NCI-H2107 treated with DMSO at 0.1 percent for 48 hours (cell line): ENCODE measurements around the gene PIGQ.

Experiments used
- DNase-seq: peaks from one replicate; lab custom pipeline; 2025; ENCODE audit not compliant: unreplicated experiment; lab: John Stamatoyannopoulos, UW

The PIGQ gene

DNA sequence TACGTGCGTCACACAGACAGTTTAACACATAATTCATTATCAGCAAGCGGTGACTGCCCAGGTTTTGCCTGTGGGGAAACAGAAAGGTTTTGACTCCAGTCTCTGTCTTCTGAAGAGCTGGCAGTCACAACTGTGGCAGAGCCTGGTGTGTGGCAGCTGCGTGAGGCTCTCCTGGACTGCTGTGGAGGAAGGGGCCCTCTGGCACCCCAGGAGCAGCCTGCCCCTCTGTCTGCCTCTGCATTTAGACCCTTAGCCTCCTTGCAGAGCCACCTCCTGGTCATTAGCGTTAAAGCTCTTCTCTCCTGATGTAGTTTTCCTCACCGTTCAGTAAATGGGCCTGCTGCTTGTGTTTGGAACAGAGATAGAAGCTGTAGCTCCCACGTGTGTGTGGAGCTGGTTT, 31.0 kb downstream of the PIGQ start:
- DNase-seq: no peak

DNA sequence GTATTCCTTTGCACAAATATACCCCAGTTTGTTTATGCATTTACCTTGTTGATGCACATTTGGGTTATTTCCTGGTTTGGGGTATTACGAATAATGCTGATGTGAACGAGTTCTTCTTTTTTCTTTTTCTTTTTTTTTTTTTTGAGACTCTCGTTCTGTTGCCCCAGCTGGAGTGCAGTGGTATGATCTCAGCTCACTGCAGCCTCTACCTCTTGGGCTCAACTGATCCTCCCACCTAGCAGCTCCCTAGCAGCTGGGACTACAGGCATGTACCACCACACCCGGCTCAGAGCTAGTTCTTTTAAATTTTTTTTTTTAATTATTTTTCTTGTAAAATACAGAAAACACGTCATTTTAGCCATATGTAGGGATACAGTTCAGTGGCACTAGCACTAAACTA, 34.2 kb downstream of the PIGQ start:
- DNase-seq: no peak

DNA sequence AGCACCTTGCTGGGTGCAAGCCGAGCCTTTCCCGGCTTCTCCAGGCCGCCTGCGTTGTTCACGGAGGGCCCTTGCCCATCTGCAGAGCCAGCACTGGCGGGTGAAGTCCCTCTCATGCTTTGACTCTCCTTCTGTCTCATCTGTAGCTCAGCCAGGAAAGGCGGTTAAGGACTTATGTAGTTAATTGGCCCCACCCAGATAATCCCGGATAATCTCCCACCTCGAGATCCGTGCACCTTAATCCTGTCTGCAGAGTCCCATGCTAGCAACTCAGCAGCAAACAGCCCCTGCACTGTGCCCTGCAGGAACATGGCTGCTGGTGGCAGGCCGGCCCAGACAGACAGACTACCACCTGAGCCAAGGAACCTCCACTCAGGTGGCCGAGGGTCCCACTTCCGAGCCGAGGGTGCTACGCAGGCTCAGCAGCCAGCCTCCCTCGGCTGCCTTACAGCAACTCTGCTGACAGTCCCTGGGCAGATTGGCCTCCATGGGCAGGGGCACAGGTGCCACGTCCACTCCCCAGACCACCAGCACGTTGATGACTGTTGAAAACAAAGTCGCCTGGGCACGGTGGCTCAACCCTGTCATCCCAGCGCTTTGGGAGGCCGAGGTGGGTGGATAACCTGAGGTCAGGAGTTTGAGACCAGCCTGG, 37.0 kb downstream of the PIGQ start:
- DNase-seq: no peak

DNA sequence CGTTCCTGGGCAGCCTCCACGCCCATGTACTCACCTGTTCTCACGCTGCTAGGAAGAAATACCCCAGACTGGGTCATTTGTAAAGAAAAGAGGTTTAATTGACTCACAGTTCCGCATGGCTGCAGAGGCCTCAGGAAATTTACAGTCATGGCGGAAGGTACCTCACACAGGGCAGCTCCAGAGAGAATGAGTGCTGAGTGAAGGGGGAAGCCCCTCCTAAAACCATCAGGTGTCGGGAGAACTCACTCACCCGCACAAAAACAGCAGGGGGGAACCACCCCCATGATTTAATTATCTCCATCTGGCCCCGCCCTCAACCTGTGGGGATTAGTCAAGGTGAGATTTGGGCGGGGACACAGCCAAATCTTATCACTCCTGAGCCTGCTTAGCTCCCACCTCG, 38.3 kb downstream of the PIGQ start:
- no peak for DNase-seq

DNA sequence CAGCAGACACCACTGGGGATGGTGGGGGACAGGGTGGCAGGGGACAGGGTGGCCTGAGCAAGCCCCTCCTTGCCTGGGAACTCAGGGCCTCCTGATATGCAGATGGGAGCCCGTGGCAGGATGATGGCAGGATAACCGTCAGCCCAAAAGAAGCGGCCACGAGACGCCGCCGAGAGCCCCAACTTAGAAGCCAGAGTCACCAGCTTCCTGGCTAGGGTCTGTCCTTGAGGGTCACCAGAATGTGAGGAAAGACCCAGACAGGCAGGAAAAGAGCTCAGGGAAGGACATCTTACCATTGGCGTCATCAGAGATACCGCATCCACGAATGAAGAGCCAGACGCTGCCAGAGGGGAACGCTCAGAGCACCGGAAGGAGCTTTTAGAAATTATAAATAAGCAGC, 39.5 kb downstream of the PIGQ start:
- no peak for DNase-seq

DNA sequence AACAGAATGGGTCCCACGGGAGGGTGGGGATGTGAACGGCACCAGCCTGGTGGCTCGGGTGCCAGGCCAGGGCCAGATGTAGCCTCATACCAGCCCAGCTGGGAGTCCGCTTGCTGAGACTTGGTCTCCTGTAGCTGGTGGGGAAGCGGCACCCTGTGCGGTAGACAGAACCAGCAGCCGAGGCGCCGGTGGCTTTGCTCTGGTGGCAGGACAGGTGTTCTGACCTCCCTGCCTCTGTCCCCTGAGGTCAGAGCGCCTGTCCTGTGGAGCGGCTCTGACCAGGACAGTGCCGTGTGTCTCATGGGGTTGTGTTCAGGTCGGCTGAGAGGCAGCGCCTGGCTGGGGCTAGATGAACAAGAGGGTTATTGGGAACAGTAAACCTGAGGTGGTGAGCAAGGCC, 40.2 kb downstream of the PIGQ start:
- DNase-seq: no peak

DNA sequence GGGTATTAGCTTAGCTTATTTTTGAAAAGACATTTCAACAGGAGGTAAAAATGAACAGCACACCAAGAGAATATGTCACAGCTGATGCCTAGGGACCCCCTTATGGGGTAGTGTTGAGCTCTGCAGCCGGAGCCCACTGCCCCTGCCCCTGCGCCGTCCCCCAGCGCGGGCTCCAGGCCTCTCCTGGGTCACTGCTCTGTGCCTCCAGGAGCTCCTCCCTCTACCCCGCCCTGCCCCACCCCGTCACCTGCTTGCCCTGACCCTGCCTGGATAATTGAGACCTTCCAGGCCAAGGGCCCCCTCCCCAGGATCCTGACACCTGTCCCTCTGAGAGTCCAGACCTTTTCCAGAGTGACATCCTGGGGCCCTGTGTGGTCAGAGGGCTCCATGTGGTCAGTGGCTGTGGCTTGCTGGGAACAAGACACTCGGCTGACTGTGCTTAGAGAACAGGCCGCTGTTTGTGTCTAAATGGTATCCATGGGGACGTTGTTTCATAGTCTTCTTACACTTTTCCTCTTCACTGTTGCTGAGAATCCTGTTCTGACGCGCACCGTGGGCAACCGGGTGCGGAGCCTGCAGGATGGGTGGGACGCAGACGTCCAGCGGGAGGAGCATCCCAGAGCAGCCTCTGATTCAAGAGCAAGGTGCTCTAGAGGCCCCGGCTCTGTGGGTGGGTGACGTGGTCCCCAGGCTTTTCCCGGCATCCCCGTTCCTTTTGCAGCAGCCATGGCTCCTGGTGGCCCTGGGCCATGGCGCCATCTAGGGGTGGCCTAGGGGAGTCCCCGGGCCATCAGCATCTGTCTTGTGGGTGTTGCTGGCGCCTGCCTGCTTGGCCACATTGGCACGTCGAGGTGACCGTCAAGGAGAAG, 41.0 kb downstream of the PIGQ start:
- DNase-seq: no peak

DNA sequence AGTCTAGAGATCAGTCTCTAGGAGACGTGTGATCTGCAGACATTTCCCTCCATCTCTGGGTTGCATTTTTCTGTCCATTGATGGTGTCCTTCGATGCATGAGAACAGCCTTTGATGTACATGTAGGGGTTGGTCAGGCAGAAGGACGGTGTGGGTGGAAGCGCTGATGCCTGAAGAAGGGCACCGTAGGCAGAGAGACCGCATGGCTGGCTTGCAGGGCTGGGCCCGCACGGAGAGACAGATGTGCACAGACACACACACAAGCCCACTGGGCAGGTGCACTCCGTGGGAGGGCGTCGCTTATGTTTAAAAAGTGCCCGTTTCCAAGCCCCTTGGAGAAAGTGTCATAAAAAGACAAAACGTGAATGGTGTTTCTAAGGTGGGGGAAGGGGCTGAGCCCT, 45.4 kb downstream of the PIGQ start:
- DNase-seq: no peak

DNA sequence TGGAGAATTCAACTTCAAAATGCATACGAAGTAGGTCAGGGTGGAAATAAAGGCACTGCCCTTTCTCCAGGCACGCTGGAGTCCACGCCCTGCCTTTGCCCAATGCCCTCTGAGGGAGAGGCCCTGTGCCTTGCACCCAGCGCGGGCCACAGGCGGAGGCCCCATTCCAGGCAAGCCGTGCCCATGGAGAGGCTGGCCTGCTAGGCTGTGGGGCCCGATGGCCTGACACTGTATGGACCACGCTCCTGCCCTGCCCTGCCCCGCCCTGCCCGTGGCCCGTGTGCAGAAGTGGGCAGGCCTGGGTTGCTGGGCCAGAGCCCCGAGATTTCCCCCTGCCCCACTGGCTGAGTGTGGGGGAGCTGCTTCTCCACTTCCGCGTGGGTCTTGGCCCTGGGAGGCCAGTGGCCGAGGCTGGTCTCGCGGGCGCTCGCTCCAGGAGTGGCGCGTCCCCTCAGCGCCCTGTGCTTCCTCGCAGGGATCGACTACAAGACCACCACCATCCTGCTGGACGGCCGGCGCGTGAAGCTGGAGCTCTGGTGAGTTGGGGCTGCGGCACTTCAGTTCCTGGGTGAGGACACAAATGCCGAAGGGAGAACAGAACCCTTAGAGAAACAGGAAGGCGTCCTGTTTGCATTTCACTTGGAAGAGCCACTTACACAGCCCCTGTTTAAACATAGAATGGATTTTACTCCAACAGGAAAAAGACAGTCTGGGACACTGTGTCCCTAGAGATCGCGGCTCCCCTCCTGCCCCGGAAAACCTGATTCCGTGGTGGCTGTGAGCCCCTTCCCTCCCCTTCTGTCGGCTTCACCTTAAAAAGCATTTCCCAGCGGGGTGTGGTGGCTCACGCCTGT, 47.2 kb downstream of the PIGQ start:
- no peak for DNase-seq

DNA sequence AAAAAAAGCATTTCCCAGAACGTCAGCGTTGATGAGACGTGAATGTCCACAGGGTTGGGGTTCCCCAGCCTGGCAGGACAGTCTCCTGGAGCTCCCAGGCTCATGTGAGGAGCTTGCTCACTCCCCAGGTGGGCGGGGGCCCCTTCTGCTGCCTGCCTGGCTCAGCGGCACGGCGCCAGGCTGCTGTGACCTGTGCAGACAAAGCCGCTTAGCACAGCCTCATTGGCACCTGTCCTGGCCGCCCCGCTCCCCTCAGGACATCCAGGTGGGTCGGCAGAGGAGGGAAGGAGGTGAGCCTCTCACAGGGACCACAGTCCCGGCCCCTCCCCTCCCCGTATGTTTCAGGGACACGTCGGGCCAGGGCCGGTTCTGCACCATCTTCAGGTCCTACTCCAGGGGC, 48.1 kb downstream of the PIGQ start:
- no peak for DNase-seq

DNA sequence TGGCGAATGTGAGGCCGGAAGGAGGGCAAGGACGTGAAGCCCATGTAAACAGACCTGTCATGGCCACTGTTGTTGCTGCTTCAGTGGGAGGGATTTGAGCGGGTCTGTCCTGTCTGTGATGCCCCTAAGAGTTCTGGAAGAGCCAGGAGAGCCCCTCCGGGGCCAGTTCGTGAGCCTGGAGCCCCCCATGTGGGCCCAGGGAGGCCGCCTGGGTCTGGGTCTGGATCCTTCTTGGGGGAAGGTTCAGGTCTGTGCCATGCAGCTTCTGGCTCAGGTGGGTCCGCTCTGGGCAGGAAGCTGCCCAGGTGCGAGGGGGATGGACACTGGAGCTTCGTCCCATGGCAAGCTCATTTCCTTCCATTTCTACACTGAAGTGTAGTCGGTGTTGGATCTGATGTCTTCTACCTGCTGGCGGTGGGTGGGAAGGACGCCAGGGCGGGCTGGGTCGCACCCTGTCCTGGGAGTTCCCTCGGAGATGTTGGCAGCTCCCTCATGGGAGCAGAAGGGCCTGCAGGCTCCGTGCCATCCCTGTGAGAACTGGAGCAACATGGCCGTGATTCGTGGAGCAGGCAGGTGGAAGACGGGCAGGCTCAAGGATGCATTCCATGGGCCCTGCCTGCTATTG, 49.8 kb downstream of the PIGQ start:
- no peak for DNase-seq

DNA sequence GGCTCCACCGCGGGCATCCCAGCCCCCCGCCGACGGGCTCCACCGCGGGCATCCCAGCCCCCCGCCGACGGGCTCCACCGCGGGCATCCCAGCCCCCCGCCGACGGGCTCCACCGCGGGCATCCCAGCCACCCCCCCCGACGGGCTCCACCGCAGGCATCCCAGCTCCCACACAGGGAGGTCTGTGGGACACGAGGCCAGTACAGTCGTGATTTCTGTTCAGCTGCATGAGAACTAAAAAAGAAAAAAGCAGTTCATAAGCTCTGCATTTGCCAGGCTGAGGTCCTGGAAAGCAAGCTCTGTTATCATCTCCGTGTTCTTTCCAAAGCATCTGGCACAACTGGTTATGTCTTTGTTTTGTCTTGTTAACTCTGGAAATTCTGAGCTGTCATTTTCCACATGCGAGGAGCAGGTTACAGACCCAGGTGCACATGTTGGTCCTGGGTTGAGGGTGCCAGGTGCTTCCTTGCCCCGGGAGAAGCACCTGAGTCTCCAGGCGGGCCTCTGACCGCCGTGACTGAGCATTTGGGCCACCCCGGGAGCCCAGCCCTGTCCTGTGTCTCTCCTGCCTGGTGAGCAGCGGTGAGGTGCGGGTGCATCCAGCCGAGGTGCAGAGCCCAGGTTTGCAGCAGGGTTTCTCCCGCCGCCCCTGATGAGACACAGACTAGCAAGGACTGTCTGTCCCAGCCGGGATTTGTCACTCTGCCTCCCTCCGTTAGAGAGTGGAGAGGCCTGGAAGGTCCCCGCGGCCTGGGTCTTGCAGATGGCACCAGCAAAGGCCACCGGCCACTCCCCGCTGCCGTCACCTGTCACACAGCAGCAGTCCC, 51.1 kb downstream of the PIGQ start:
- no peak for DNase-seq

DNA sequence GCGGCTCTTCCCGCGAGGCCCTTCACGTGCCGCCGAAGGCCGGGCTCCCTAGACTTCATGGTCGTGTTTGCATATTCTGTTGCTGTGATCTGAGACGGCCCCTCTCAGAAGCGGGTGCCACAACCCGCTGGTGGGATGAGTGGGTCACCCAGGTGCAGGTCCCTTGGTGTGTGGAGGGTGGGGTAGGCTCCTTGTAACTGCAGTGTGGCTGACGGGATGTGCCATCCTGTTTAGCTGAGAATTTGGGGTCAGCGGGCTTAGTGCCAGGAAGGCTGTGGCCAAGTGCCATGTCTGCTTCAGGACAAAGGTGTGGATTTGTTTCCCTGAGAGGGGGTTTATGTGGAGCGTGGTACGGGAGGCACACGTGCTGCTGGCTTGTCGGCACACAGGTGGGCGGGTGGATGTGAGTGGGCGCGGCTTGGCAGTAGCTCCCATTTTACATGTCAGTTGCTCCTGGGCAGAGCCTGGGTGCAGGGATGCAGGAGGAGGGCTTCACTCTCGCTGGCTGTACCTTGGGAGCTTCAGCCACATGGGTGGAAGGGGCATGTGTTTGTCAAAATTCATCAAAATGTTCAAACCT, 51.8 kb downstream of the PIGQ start:
- DNase-seq: no peak

DNA sequence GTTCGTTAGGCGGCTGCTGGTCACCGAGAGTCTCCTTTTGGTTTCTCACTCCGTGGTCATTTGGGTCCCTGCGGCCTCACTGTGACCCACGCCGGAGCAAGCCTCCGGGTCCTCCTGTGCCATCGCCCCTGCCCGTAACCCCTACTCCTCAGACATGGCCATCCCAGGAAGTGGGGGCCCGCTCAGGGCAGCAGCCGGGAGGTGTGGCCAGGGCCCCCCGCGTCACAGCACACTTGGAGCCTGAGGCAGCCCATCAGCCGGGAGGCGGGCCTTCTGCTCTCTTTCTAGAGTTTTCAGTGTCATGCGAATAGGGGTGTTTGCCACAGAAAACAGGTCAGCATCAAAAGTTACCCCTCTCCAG, 53.1 kb downstream of the PIGQ start:
- no peak for DNase-seq

DNA sequence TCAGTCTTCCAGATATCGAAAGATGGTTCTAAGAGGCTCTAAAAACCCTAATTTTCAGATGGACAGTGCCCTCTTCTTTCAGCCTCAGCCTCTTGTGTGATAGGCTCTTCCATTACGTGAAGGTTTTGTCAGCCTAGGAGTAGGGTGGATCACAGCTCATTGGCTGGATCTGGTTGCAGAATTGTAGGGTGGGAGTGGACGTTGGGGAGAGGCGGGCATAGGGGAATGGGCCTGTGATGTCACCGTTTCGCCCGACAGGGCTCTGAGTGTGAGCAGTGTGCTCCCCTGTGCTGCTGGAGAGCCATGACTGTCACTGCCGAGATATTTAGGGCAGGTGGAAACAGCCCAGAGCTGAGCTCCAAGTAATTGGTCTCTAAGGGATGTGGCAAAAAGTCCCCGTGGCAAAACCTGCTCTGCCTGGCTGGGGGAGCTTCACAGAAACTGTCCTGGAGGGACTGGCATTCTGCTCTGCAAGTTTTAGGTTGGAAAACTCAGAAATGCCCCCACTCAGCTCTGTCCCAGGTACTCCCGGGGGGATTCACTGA, 54.8 kb downstream of the PIGQ start:
- no peak for DNase-seq

DNA sequence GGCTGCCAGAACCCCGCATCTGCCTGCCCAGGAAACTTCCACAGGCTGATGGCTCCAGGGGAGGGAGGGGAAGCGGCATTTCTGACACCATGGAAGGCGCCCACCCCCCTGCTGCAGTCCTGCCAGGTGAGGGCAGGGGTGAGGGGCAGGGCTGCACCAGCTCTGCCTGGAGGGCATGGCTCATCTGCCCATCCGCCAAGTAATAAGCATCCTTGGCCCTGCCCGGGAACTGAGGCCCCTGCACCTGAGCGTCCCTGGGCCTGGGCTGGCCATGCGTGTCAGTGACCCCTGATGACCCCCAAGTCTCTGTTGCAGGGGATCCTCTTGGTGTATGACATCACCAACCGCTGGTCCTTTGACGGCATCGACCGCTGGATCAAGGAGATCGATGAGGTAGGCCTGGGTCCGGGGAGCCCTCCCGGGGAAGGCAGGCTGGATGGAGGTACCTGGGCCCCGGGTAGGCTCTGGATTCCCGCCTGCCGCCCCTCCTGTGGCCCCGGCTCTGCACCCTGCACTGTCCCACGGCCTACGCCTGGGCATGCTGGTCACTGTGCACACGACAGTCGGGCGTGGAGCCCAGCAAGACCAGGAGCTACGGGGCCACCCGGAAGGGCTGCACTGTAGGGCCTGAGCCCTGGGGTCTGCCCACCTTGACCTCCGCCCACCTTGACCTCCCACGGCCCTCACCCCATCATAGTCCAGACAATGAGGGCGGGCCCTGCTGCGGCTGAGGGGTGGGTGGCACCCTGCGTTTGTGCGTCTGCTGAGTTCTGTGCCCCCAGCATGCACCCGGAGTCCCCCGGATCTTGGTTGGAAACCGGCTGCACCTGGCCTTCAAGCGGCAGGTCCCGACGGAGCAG, 55.6 kb downstream of the PIGQ start:
- no peak for DNase-seq

DNA sequence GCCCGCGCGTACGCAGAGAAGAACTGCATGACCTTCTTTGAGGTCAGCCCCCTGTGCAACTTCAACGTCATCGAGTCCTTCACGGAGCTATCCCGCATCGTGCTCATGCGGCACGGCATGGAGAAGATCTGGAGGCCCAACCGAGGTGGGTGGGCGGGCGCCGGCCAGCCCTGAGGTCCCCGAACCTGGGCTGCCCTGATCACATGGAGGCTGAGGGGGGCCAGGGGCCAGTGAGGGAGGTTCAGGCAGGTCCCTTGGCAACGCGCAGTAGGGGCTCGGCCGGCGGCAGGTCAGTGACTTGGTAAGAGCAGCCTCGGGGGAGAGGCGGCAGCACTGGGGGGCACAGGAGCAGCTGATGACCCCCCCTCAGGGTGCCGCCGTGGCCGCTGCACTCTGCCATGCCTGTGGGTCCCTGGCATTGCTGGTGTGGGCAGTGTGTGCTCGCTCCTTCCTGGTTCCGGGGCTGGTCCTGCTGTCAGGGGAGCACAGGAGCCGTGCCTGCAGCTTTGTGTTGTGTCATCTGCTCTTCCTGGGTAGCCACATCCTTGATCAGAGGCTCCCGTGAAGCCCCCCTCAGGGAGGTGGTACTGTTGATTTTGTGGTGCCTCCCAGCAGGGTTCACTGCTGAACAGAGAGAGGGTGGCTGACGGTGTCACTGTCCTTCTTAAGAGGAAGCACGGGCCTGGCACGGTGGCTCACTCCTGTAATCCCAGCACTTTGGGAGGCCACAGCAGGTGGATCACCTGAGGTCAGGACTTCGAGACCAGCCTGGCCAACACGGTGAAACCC, 56.4 kb downstream of the PIGQ start:
- no peak for DNase-seq

DNA sequence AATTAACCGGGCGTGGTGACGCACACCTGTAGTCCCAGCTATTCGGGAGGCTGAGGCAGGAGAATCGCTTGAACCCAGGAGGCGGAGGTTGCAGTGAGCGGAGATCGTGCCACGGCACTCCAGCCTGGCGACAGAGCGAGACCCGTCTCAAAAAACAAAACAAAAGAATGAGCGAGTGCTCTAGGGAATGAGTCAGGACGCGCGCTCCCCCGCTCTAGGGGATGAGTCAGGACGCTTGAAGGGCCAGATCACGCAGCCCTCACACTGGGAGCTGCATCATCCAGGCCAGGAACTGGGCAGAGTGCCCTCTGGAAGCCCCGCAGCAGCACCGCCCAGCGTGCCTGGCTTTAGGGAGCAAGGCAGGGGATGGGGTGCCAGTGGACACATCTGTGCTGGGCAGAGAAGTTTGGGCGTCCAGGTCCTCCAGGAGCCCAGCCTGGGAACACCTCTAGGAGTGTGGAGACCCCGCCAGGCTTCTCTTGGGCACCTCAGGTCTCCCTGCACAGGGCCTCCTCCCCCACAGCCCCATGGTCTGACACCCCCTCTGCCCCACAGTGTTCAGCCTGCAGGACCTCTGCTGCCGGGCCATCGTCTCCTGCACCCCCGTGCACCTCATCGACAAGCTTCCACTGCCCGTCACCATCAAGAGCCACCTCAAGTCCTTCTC, 57.2 kb downstream of the PIGQ start:
- no peak for DNase-seq
